Right lobe of liver (tissue), 4 donors: ENCODE measurements around the gene ZNF136.

Experiments used
- CTCF ChIP-seq, 4 donors: fragments of 200-600 bp in 3 of 4; fragments of 450-650 bp in 1 of 4; IDR thresholded peaks; one replicate each; pipeline versions ENCODE4 v1.5.1 to v1.8.0; 2016 to 2022; ENCODE audit warnings: antibody characterized with exemption in 4 of 4, mild to moderate bottlenecking in 2 of 4
- POLR2A ChIP-seq: fragments of 450-650 bp; IDR thresholded peaks from one replicate; pipeline ENCODE4 v1.6.1; 2017; ENCODE audit warnings: antibody characterized with exemption, mild to moderate bottlenecking
- donor health status: DM: no; HTN: no; CAD: no.
- donor health status: DM: no; HTN: no; CAD: no.
- donor health status: DM: no; HTN: yes; CAD: no.

- TF ChIP-seq CTCF (IDR thresholded peaks at IDR 0.05): no peak
- TF ChIP-seq POLR2A: no peak
These were observed 42.4 kb downstream of the ZNF136 start for GRCh38 chr19:12205296-12205695.
